ENCODE measurements around the gene USP37.

DNA sequence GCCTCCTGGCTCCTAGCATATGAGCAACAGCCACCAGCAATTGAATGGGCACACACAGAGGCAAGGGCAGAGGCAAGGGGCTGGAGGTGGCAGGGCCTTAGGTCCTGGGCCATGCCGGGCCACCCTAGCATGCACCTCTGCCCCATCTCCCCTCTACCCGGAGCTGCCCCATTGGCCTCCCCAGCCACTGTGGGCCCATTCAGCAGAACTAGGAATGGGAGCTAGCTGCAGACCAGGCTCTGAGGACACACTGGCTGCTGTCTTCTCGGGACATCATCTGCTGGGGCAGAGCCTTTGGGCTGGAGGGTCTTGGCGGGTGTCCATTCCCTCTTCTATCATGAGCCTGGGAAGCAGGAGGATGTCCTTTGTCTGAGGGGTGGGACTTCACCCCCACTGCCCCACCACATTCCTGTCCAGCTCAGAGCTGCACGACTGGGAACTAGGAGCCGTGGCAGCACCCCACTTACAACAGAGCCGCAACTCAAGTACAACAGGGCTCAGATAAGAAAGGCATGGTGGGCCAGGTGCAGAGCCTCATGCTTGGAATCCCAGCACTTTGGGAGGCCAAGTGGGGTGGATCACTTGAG, 148.4 kb downstream of the USP37 start:
- no peak for TF ChIP-seq CTCF (IDR thresholded peaks at IDR 0.05)
- TF ChIP-seq POLR2A (IDR thresholded peaks at IDR 0.05) = no peak

Measured in heart left ventricle (tissue), 13 donors.